ENCODE results near the gene BUD23. TPM values are rescaled to one million over a fixed set of nuclear protein-coding genes. Genes with fewer than 3 reads are reported as not detected.

The BUD23 gene
- total and polyA plus RNA-seq, 2 donors (not counting 1 experiment from before 2014, with no cell fraction given): 62.4 to 63.9 TPM

DNA sequence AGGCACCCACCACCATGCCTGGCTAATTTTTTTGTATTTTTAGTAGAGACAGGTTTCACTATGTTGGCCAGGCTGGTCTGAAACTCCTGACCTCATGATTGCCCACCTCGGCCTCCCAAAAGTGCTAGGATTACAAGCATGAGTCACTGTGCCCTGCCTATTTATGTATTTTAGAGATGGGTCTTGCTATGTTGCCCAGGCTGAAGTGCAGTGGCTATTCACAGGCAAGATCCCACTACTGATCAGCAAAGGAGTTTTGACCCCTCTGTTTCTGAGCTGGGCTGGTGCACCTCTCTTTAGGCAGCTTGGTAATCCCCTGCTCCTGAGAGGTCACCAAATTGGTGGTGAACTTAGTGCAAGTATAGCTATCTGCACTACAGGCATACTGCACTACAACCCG is 49.0 kb downstream of the BUD23 start:
- H3K27ac Mint-ChIP-seq: no peak overlapping the region
- intact Hi-C loops (cut with micrococcal nuclease): loop anchor here (10.0 kb wide), 1 partner anchor 352 kb away; the partner anchor contains the start of gene LIMK1
- DNase-seq (no peak), ATAC-seq (ENCODE audit: low read depth) (no peak)
- POLR2A ChIA-PET: interaction anchor here (0.6 to 0.7 kb wide), 2 partner anchors 12 to 174 kb away, joined by 4 to 5 read pairs; no protein-coding TSS in a partner anchor
- H2AFZ ChIP-seq (ENCODE audit: insufficient read depth, low read depth, low read length, poor library complexity, severe bottlenecking): no peak overlapping the region
- H3K4me2 ChIP-seq (replicated peaks; ENCODE audit: low read depth, low read length, poor library complexity, severe bottlenecking): no peak overlapping the region
- no peak overlapping the region for H3K4me3 ChIP-seq (ENCODE audit: control extremely low read depth in 1 of 5, extremely low read depth in 1 of 5, insufficient read depth in 1 of 5, low read depth in 2 of 5, low read length in 4 of 5)
- H3K27ac ChIP-seq (ENCODE audit: low read length in 2 of 2): no peak overlapping the region
- H3K4me1 Mint-ChIP-seq: peaks cover 4% of the 10 kb centered on the region
- H3K9ac ChIP-seq (ENCODE audit: low read length): no peak overlapping the region
- TF ChIP-seq EZH2 (IDR thresholded peaks at IDR 0.05; ENCODE audit: borderline replicate concordance, insufficient read depth, low read depth, low read length, poor library complexity, severe bottlenecking): no peak
- TF ChIP-seq, protein P1, sequence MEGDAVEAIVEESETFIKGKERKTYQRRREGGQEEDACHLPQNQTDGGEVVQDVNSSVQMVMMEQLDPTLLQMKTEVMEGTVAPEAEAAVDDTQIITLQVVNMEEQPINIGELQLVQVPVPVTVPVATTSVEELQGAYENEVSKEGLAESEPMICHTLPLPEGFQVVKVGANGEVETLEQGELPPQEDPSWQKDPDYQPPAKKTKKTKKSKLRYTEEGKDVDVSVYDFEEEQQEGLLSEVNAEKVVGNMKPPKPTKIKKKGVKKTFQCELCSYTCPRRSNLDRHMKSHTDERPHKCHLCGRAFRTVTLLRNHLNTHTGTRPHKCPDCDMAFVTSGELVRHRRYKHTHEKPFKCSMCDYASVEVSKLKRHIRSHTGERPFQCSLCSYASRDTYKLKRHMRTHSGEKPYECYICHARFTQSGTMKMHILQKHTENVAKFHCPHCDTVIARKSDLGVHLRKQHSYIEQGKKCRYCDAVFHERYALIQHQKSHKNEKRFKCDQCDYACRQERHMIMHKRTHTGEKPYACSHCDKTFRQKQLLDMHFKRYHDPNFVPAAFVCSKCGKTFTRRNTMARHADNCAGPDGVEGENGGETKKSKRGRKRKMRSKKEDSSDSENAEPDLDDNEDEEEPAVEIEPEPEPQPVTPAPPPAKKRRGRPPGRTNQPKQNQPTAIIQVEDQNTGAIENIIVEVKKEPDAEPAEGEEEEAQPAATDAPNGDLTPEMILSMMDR (IDR thresholded peaks at IDR 0.05): no peak
- H4K20me1 ChIP-seq (ENCODE audit: control insufficient read depth, insufficient read depth, low read length, poor library complexity, severe bottlenecking): peaks cover under 1% of the 10 kb centered on the region
- peaks cover 1% of the 10 kb centered on the region for H3K79me2 ChIP-seq (ENCODE audit: control insufficient read depth, insufficient read depth, low read length)
- H3K27me3 Mint-ChIP-seq: peaks cover 14% of the 10 kb centered on the region
- CTCF ChIA-PET: interaction anchor here (0.7 to 6.0 kb wide), 4 partner anchors 12 to 201 kb away, joined by 3 to 78 read pairs (median 4); no protein-coding TSS in a partner anchor
- H3K4me3 Mint-ChIP-seq: no peak overlapping the region
- peaks cover 0 to 8% (median 5%) of the 10 kb centered on the region in 4 experiments for H3K27me3 ChIP-seq (replicated peaks in 1 of 4; ENCODE audit: control extremely low read depth in 1 of 4, control insufficient read depth in 3 of 4, insufficient read depth in 4 of 4, low read length in 3 of 4)
- peaks cover 0 to 6% of the 10 kb centered on the region in 2 experiments for H3K36me3 ChIP-seq (replicated peaks in 1 of 2; ENCODE audit: control extremely low read depth in 1 of 2, control insufficient read depth in 1 of 2, extremely low read depth in 1 of 2, insufficient read depth in 2 of 2, low read length in 1 of 2)
- peaks cover 0 to 7% of the 10 kb centered on the region in 2 donors for H3K4me1 ChIP-seq (ENCODE audit: control insufficient read depth in 2 of 2, insufficient read depth in 2 of 2, low read length in 2 of 2)
- peaks cover 0 to 6% (median 0%) of the 10 kb centered on the region in 3 donors for H3K9me3 ChIP-seq (ENCODE audit: control extremely low read depth in 1 of 3, control insufficient read depth in 2 of 3, insufficient read depth in 1 of 3, low read length in 2 of 3)
- WGBS (ENCODE audit: insufficient coverage): 73% methylated on average over 1 of the region's 2 CpGs
- H3K9me3 Mint-ChIP-seq (ENCODE audit: insufficient read depth): no peaks in the 10 kb centered on the region
